ENCODE results near the gene SMU1.

GRCh38 chr9:33099754-33100153, 23.3 kb upstream of the SMU1 start:
- no peak for TF ChIP-seq CTCF (IDR thresholded peaks at IDR 0.05; ENCODE audit: insufficient read depth, low read length, poor library complexity, severe bottlenecking)
- TF ChIP-seq EZH2phosphoT487 (conservative IDR thresholded peaks at IDR 0.05; ENCODE audit: low read length) = no peak

All from SU-DHL-6 (cell line).